Measurements from ENCODE around the gene PDILT.
"Not testable (repeated sequence)": the region's sequence is repeated elsewhere in the genome, so short reads cannot be mapped to it uniquely, and the experiment has no call there.

Gene PDILT

DNA sequence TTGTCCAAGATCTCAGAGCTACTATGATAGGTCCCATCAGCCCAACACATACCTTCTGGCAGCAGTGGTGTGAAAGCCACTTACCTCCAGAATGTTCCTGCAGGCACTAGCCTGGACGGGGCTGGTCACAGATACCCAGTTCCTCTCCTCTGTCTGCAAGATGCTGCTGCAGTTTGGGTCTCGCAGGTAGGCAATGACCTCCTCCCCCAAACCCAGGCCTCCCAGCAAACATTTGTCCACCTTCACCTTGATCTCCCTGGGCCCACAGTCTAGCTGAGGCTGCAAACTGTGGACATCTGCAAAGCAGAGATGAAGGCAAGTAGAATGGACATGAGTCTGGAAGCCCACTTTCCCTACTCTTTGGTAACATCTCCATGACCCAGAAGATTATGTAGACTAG, 84.4 kb downstream of the PDILT start:
- no peak for DNase-seq

- no peak for DNase-seq
These were observed 85.1 kb downstream of the PDILT start for GRCh38 chr16:20319406-20319805.

- no peak for DNase-seq
These were observed 86.1 kb downstream of the PDILT start for GRCh38 chr16:20318437-20318836.

DNA sequence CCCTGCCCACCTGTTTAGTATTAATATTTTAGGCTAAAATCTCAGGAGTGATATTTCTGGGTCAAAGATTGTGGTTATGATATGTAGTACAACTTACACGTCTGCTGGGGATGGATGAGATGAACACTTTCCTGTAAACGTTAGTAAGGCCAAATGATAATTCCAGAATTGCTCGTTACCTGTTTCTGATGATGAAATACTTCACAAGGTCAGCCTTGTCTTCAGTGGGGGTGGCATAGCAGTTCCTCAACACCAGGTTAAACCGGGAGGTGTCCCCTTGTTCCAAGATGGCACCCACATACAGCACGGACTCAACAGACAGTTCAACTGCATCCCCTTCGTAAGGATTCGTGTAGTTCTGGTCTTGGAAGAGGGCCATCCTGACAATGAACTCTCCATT, 86.5 kb downstream of the PDILT start:
- DNase-seq, result no peak

DNA sequence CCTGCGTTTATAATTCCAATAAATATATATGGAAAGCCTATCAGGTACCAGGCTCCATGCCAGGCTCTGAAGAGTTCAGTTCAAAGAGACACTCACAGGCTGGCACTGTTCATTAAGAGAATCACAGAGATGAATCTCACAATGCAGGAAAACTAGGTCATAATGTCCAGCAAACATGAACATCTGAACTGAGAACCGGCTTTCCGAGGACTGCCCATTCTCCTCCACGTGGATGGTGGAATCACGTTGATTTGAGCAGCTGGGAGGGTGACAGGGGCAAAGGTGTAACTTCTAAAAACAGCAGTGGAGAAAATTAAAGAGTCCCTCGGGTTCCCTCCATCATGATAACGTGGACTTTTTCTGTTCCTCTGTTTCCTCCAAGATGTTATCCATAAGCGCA, 87.4 kb downstream of the PDILT start:
- no peak for DNase-seq

DNA sequence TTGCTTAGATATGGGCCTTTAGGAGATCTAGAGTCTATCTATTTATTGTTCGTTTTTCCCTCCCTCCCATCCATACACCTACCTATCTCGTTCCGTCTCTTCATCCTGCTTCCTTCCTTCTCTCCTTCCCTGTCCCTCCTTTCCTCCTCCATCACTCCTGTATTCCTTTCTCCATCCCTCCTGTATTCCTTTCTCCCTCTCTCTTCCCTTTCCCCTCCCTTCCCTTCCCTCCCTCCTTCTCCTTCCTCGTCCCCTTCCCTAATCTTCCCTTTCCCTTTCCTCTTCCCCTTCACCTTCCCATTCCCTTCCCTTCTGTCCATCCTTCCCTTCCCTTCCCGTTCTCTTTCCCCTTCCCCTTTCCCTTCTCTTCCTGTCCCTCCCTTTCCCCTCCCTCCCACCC, 87.8 kb downstream of the PDILT start:
- no peak for DNase-seq

DNA sequence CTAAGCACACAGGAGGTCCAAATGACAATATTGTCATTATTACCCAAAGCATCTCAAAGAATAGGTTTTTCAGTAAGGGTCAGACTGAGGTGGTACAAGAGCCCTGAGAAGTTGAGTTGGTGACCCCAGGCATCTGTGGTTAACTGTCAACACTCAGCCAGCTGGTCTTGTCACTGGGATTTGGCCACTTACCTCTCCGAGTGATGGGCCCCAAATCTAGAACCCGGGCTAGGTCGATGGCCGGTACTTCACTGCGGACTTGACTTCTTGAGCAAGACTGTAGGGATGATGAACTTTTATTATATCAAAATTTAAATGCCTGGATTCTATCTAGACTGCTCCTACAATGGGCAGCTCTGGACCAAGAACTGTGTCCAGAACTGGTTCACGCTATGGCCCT, 88.8 kb downstream of the PDILT start:
- no peak for DNase-seq

- no peak for DNase-seq
These were observed 90.0 kb downstream of the PDILT start for GRCh38 chr16:20314575-20314974.

DNA sequence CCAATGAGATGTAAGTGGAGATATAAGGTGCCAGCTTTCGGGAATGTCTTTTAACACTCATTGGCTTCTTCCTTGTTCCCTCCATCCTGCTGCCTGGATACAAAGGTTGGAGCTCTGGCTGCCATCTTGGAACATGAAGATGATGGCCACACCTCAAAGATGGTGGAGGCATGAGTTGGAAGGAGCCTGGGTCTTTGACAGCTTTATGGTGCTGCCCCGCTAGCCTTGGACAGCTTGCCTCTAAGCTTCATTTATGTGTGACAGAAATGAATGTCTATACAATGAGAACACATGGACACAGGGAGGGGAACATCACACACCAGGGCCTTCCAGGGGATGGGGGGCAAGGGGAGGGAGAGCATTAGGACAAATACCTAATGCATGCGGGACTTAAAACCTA, 90.8 kb downstream of the PDILT start:
- no peak for DNase-seq

GRCh38 chr16:20312536-20313095, 91.9 kb downstream of the PDILT start:
- not testable (repeated sequence) for DNase-seq

GRCh38 chr16:20311548-20311947, 93.0 kb downstream of the PDILT start:
- DNase-seq, result no peak

DNA sequence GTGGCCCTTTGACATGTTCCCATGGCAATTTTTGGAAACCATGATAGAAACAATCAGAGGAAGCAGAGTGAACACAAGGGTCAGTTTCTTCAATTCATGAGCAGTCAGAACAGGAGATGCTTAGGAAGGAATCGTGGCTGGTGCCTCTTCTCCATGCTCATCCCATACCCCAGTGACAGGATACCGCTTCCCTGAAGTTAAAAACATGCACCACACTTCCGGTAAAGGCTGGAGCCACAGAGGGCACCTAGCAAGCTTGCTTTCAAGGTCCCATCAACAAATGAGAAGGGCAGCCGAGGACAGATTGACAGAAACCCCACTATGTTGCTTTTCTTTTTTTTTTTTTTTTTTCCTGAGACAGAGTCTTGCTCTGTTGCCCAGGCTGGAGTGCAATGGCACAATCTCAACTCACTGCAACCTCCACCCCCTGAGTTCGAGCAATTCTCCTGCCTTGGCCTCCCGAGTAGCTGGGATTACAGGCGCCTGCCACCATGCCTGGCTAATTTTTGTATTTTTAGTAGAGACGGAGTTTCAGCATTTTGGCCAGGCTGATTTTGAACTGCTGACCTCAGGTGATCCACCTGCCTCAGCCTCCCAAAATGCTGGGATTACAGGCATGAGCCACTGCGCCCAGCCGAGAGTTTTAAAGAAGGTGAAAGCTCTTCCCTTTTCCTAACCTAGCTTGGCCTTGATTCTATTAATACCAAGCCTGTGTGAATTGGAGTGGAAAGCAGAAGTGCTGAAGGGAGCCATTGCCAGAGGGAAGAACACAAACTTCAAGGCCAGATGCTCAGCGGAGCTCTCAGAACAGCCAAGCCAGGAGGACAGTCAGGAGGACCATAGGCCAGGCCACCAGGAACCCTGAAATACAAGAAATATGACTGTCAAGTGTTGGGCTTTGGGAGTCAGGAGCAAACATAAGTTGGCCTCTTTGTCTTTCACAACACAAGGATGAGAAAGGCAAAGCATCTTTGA, 93.8 kb downstream of the PDILT start:
- DNase-seq, result no peak

DNA sequence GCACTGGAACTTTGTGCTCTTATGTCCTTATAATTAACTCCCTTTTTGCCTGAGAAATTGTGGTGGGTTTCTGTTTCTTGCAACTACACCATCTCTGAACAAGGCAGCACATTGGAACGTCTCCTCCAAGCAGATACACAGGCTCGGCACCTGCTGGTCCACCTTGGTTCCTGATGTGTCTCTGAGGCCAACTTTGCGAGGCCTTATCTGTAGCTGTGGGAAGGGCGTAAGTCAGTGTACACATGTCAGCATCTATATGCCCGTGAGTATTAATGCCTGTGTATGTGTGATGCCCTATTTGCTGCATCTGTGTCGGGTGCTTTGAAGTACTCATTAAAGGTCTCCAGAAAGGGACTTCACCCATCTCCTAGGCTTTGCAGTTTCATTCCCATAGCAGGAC, 94.8 kb downstream of the PDILT start:
- DNase-seq, result no peak

Data from NCI-H510A (cell line).